Caco-2 (cell line): Measurements from ENCODE around the gene SLC20A1. TPM values are rescaled to one million over a fixed set of nuclear protein-coding genes. Genes with fewer than 3 reads are reported as not detected.

Experiments used
- BruUV-seq: library from RNA; stranded (reverse); fragments of 400-500 nt; replicated peaks from 2 replicates; lab custom pipeline; 2021; lab: Mats Ljungman, UMichigan
- CTCF ChIA-PET: fragments of 300-600 bp; sonication (Branson Sonifier 250); formaldehyde crosslinking; loops from one replicate; lab custom pipeline; 2022; ENCODE audit warnings: antibody characterized with exemption; lab: Charles Lee
- POLR2A ChIA-PET: fragments of 300-600 bp; sonication (Branson Sonifier 250); formaldehyde crosslinking; loops from one replicate; lab custom pipeline; 2022; ENCODE audit warnings: antibody characterized with exemption; lab: Charles Lee
- DNase-seq, 2 experiments: peaks; one replicate each; pipeline versions ENCODE4 v3.0.0 to v3.0.0-alpha.2; 2020 to 2022
- H3K27me3 ChIP-seq: replicated peaks from 2 replicates; pipeline ENCODE4 v1.6.0; 2011; ENCODE audit warnings: low read length; ENCODE audit not compliant: control insufficient read depth, insufficient read depth
- H3K36me3 ChIP-seq: 2 replicates; pipeline ENCODE4 v1.5.1; 2011; ENCODE audit warnings: low read length; ENCODE audit not compliant: control insufficient read depth, insufficient read depth
- H3K4me1 ChIP-seq: fragments of 250-450 bp; sonication (Bioruptor Pico); 2 replicates; pipeline ENCODE4 v1.5.1; 2020; ENCODE audit warnings: mild to moderate bottlenecking
- H3K4me3 ChIP-seq: 2 replicates; pipeline ENCODE4 v1.5.1; 2011; ENCODE audit warnings: low read depth, mild to moderate bottlenecking, control low read depth, low read length
- H3K9me3 ChIP-seq: fragments of 250-450 bp; sonication (Bioruptor Pico); 2 replicates; pipeline ENCODE4 v1.5.1; 2020; ENCODE audit warnings: mild to moderate bottlenecking, moderate library complexity
- H3K27ac Mint-ChIP-seq: one replicate; pipeline ENCODE4 v1.8.0; 2022; ENCODE audit warnings: mixed read lengths; ENCODE audit not compliant: unreplicated experiment
- H3K27me3 Mint-ChIP-seq: one replicate; pipeline ENCODE4 v1.8.0; 2022; ENCODE audit warnings: mixed read lengths; ENCODE audit not compliant: insufficient read depth, unreplicated experiment
- H3K36me3 Mint-ChIP-seq: one replicate; pipeline ENCODE4 v1.8.0; 2022; ENCODE audit warnings: mild to moderate bottlenecking, mixed read lengths; ENCODE audit not compliant: insufficient read depth, unreplicated experiment
- H3K4me1 Mint-ChIP-seq: one replicate; pipeline ENCODE4 v1.8.0; 2022; ENCODE audit warnings: low read depth, mixed read lengths; ENCODE audit not compliant: unreplicated experiment
- H3K4me3 Mint-ChIP-seq: one replicate; pipeline ENCODE4 v1.8.0; 2022; ENCODE audit warnings: mild to moderate bottlenecking, moderate library complexity, mixed read lengths; ENCODE audit not compliant: unreplicated experiment
- H3K9me3 Mint-ChIP-seq: one replicate; pipeline ENCODE4 v1.8.0; 2022; ENCODE audit warnings: mixed read lengths; ENCODE audit not compliant: unreplicated experiment
- intact Hi-C: fragments of 100-400 bp; cut with micrococcal nuclease; formaldehyde crosslinking; loops from one replicate; pipeline ENCODE4 v1.10.0; 2022; ENCODE audit not compliant: unreplicated experiment
- total RNA-seq: library from RNA; stranded (reverse); gene quantifications from 2 replicates; pipeline ENCODE4 v1.2.3, GENCODE V29; 2022
- TF ChIP-seq, protein P1 (sequence below), 2 experiments: fragments of 200-600 bp in 1 of 2; IDR thresholded peaks; 1 replicate in 1 of 2; 2 replicates in 1 of 2; pipeline versions ENCODE4 v1.5.1 to v1.8.0; 2011 to 2022; ENCODE audit warnings: antibody characterized with exemption in 1 of 2, control low read depth in 1 of 2, inconsistent platforms in 1 of 2, low read depth in 1 of 2, low read length in 1 of 2, mild to moderate bottlenecking in 1 of 2, moderate library complexity in 1 of 2; ENCODE audit not compliant: insufficient read depth in 1 of 2, severe bottlenecking in 1 of 2, unreplicated experiment in 1 of 2

SLC20A1 gene
- total RNA-seq, 1 experiment from 2014 or later, result 91.1 TPM

- no peaks in the 10 kb centered on the region for H3K27me3 Mint-ChIP-seq
- peaks cover 13% of the 10 kb centered on the region for H3K4me1 Mint-ChIP-seq
- H3K27me3 ChIP-seq, result no peaks in the 10 kb centered on the region
- TF ChIP-seq, protein P1, sequence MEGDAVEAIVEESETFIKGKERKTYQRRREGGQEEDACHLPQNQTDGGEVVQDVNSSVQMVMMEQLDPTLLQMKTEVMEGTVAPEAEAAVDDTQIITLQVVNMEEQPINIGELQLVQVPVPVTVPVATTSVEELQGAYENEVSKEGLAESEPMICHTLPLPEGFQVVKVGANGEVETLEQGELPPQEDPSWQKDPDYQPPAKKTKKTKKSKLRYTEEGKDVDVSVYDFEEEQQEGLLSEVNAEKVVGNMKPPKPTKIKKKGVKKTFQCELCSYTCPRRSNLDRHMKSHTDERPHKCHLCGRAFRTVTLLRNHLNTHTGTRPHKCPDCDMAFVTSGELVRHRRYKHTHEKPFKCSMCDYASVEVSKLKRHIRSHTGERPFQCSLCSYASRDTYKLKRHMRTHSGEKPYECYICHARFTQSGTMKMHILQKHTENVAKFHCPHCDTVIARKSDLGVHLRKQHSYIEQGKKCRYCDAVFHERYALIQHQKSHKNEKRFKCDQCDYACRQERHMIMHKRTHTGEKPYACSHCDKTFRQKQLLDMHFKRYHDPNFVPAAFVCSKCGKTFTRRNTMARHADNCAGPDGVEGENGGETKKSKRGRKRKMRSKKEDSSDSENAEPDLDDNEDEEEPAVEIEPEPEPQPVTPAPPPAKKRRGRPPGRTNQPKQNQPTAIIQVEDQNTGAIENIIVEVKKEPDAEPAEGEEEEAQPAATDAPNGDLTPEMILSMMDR (IDR thresholded peaks at IDR 0.05; ENCODE audit: insufficient read depth in 1 of 2, low read depth in 1 of 2, low read length in 1 of 2, severe bottlenecking in 1 of 2, unreplicated experiment in 1 of 2), result no peak
- peak in 1 of 2 experiments; percentile 9 for DNase-seq
- ChIA-PET POLR2A (interaction anchor here (0.9 to 1.0 kb wide), 2 partner anchors 43 to 99 kb away, joined by 3 read pairs; partner anchors contain the start of gene CHCHD5), CTCF (interaction anchor here (0.5 to 4.8 kb wide), 12 partner anchors 9 to 314 kb away, joined by 3 to 62 read pairs (median 4); partner anchors contain the start of gene SLC20A1)
- intact Hi-C loops, result loop anchor here (1.0 to 10.0 kb wide), 2 partner anchors 64 to 327 kb away; no protein-coding TSS in a partner anchor
- H3K9me3 ChIP-seq, result no peaks in the 10 kb centered on the region
- no peak overlapping the region for H3K27ac Mint-ChIP-seq
- no peaks in the 10 kb centered on the region for H3K36me3 ChIP-seq
- peaks cover 11% of the 10 kb centered on the region for H3K4me1 ChIP-seq
- H3K9me3 Mint-ChIP-seq, result no peaks in the 10 kb centered on the region
- no peak overlapping the region for H3K4me3 Mint-ChIP-seq
- no peak overlapping the region for H3K4me3 ChIP-seq
- no TSS peak for BruUV-seq
- H3K36me3 Mint-ChIP-seq, result no peaks in the 10 kb centered on the region
Measured at GRCh38 chr2:112627060-112628040, 18.4 kb upstream of the SLC20A1 start.

- no peak overlapping the region for H3K4me3 ChIP-seq
- H3K36me3 ChIP-seq, result no peaks in the 10 kb centered on the region
- no TSS peak for BruUV-seq
- Mint-ChIP-seq H3K4me1 (peaks cover 13% of the 10 kb centered on the region), H3K4me3 (no peak overlapping the region), H3K27me3 (no peaks in the 10 kb centered on the region), H3K9me3 (no peaks in the 10 kb centered on the region), H3K36me3 (no peaks in the 10 kb centered on the region), H3K27ac (no peak overlapping the region)
- no peak for DNase-seq
- ChIA-PET POLR2A (no interaction called here), CTCF (interaction anchor here (0.5 to 4.8 kb wide), 2 partner anchors 11 to 97 kb away, joined by 5 to 62 read pairs; no protein-coding TSS in a partner anchor)
- no peaks in the 10 kb centered on the region for H3K9me3 ChIP-seq
- H3K27me3 ChIP-seq, result no peaks in the 10 kb centered on the region
- intact Hi-C loops, result loop anchor here (10.0 kb wide), 1 partner anchor 326 kb away; no protein-coding TSS in a partner anchor
- TF ChIP-seq, protein P1 (IDR thresholded peaks at IDR 0.05; ENCODE audit: insufficient read depth in 1 of 2, low read depth in 1 of 2, low read length in 1 of 2, severe bottlenecking in 1 of 2, unreplicated experiment in 1 of 2), result no peak
- peaks cover 14% of the 10 kb centered on the region for H3K4me1 ChIP-seq
Measured at GRCh38 chr2:112629224-112629623, 16.5 kb upstream of the SLC20A1 start.

GRCh38 chr2:112629823-112630222, 15.9 kb upstream of the SLC20A1 start:
- no peak overlapping the region for H3K4me3 ChIP-seq
- no peaks in the 10 kb centered on the region for H3K9me3 Mint-ChIP-seq
- ChIA-PET POLR2A (no interaction called here), CTCF (interaction anchor here (0.5 to 4.8 kb wide), 2 partner anchors 12 to 96 kb away, joined by 5 to 62 read pairs; no protein-coding TSS in a partner anchor)
- H3K36me3 ChIP-seq, result no peaks in the 10 kb centered on the region
- no peak for DNase-seq
- intact Hi-C loops, result loop anchor here (5.0 to 10.0 kb wide), 2 partner anchors 325 to 537 kb away; no protein-coding TSS in a partner anchor
- H3K27ac Mint-ChIP-seq, result no peak overlapping the region
- H3K4me3 Mint-ChIP-seq, result no peak overlapping the region
- no peaks in the 10 kb centered on the region for H3K36me3 Mint-ChIP-seq
- no peaks in the 10 kb centered on the region for H3K27me3 ChIP-seq
- no peaks in the 10 kb centered on the region for H3K9me3 ChIP-seq
- BruUV-seq, result no TSS peak
- TF ChIP-seq, protein P1 (IDR thresholded peaks at IDR 0.05; ENCODE audit: insufficient read depth in 1 of 2, low read depth in 1 of 2, low read length in 1 of 2, severe bottlenecking in 1 of 2, unreplicated experiment in 1 of 2), result no peak
- H3K4me1 Mint-ChIP-seq, result peaks cover 13% of the 10 kb centered on the region
- peaks cover 14% of the 10 kb centered on the region for H3K4me1 ChIP-seq
- H3K27me3 Mint-ChIP-seq, result no peaks in the 10 kb centered on the region
